Prostate gland (tissue), 2 donors: Measurements from ENCODE around the gene SPCS2.

ENCODE experiments used
- CTCF ChIP-seq, 4 experiments: fragments of 200-600 bp in 2 of 4; fragments of 450-650 bp in 2 of 4; sonication (generic) in 2 of 4; IDR thresholded peaks; 1 replicate in 3 of 4; 2 replicates in 1 of 4; pipeline ENCODE4 v1.5.1; 2016 to 2019; ENCODE audit warnings: antibody characterized with exemption in 4 of 4, mild to moderate bottlenecking in 2 of 4, moderate library complexity in 2 of 4
- POLR2A ChIP-seq: fragments of 450-650 bp; IDR thresholded peaks from one replicate; pipeline ENCODE4 v1.6.1; 2016; ENCODE audit warnings: antibody characterized with exemption, mild to moderate bottlenecking

- TF ChIP-seq CTCF (IDR thresholded peaks at IDR 0.05) (no peak), POLR2A (no peak)
These were observed 39.7 kb upstream of the SPCS2 start for GRCh38 chr11:74909385-74909784.
